Smooth muscle cell (in vitro differentiated cells): ENCODE results near the gene XPC. TPM values are rescaled to one million over a fixed set of nuclear protein-coding genes. Genes with fewer than 3 reads are reported as not detected.

Experiments used
- DNase-seq: peaks from one replicate; lab custom pipeline; 2025; ENCODE audit not compliant: unreplicated experiment; lab: John Stamatoyannopoulos, UW
- H2AFZ ChIP-seq: fragments of 200-600 bp; sonication (generic); 2 replicates; pipeline ENCODE4 v1.6.0; 2016; ENCODE audit warnings: antibody characterized with exemption, low read depth, mild to moderate bottlenecking
- H3F3A ChIP-seq: fragments of 200-600 bp; sonication (generic); 2 replicates; pipeline ENCODE4 v1.6.0; 2017; ENCODE audit warnings: antibody characterized with exemption, low read depth
- H3K27ac ChIP-seq: fragments of 200-600 bp; sonication (generic); 2 replicates; pipeline ENCODE4 v1.5.1; 2016; ENCODE audit warnings: low read depth, mild to moderate bottlenecking
- H3K27me3 ChIP-seq: fragments of 200-600 bp; sonication (generic); 2 replicates; pipeline ENCODE4 v1.6.1; 2016; ENCODE audit warnings: low read depth, mild to moderate bottlenecking
- H3K36me3 ChIP-seq: fragments of 200-600 bp; sonication (generic); 2 replicates; pipeline ENCODE4 v1.5.1; 2016; ENCODE audit warnings: low read depth
- H3K4me1 ChIP-seq: fragments of 200-600 bp; sonication (generic); 2 replicates; pipeline ENCODE4 v1.5.1; 2016; ENCODE audit warnings: low read depth
- H3K4me2 ChIP-seq: fragments of 200-600 bp; sonication (generic); 2 replicates; pipeline ENCODE4 v1.6.0; 2016; ENCODE audit warnings: mild to moderate bottlenecking
- H3K4me3 ChIP-seq: fragments of 200-600 bp; sonication (generic); 2 replicates; pipeline ENCODE4 v1.5.1; 2016; ENCODE audit warnings: mild to moderate bottlenecking
- H3K79me2 ChIP-seq: fragments of 200-600 bp; sonication (generic); 2 replicates; pipeline ENCODE4 v1.6.0; 2016; ENCODE audit warnings: low read depth, mild to moderate bottlenecking
- H3K9ac ChIP-seq: fragments of 200-600 bp; sonication (generic); 2 replicates; pipeline ENCODE4 v1.6.0; 2016; ENCODE audit warnings: low read depth
- H3K9me3 ChIP-seq: fragments of 200-600 bp; sonication (generic); replicated peaks from 2 replicates; pipeline ENCODE4 v1.5.1; 2016; ENCODE audit warnings: low read depth
- H4K20me1 ChIP-seq: fragments of 200-600 bp; sonication (generic); 2 replicates; pipeline ENCODE4 v1.6.0; 2016; ENCODE audit warnings: low read depth
- WGBS: methylation state at CpG from one replicate; pipeline ENCODE4 v1.1.7; 2016; ENCODE audit warnings: low lambda C conversion rate; 5-methylcytosine and 5-hydroxymethylcytosine counted together
- polyA plus RNA-seq: library from polyadenylated mRNA; unstranded; fragments of >200 nt; fragmentation: Nextera tagmentation; extraction: Ambion mirVana; gene quantifications from 2 replicates; pipeline ENCODE4 v1.2.1, GENCODE V29; 2016
- total RNA-seq: library from RNA; depleted of rRNA; stranded (reverse); fragments of >200 nt; gene quantifications from 2 replicates; pipeline ENCODE4 v1.2.3, GENCODE V29; 2014
- TF ChIP-seq, protein P1 (sequence below): fragments of 200-600 bp; sonication (generic); IDR thresholded peaks from 2 replicates; pipeline ENCODE4 v1.5.1; 2017; ENCODE audit warnings: borderline replicate concordance, mild to moderate bottlenecking, antibody characterized with exemption; ENCODE audit not compliant: insufficient read depth, poor library complexity, severe bottlenecking

The XPC gene
- total and polyA plus RNA-seq, 2 experiments from 2014 or later: 20.9 to 23.8 TPM

DNA sequence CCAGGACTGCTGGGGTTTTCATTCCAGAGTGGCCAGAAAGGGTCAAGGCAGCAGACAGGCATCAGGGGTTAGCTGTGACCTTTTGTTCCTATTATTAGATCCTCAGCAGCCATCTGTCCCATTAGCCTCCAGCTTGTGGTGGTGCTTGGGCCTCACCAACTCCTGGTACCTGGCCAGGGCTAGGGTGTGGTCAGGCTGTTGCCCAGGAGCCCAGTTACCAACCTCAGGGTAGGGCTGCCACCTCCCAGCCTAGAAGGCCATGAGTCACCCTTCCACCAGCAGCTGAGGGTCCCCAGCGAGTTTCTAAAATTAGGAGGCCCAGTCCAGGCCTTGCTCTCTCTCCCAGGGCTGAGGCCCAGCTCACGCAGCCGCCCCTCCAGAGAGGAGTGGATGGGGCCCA, 41.4 kb downstream of the XPC start:
- Histone ChIP-seq H3K36me3 (no peaks in the 10 kb centered on the region), H4K20me1 (no peaks in the 10 kb centered on the region), H3K27ac (no peak overlapping the region), H3K4me3 (no peak overlapping the region), H3K79me2 (no peaks in the 10 kb centered on the region), H3K27me3 (no peaks in the 10 kb centered on the region), H3K9ac (no peak overlapping the region), H2AFZ (no peak overlapping the region), H3F3A (peaks cover 4% of the 10 kb centered on the region), H3K9me3 (no peaks in the 10 kb centered on the region), H3K4me1 (no peaks in the 10 kb centered on the region), H3K4me2 (no peak overlapping the region)
- no peak for DNase-seq
- TF ChIP-seq, protein P1, sequence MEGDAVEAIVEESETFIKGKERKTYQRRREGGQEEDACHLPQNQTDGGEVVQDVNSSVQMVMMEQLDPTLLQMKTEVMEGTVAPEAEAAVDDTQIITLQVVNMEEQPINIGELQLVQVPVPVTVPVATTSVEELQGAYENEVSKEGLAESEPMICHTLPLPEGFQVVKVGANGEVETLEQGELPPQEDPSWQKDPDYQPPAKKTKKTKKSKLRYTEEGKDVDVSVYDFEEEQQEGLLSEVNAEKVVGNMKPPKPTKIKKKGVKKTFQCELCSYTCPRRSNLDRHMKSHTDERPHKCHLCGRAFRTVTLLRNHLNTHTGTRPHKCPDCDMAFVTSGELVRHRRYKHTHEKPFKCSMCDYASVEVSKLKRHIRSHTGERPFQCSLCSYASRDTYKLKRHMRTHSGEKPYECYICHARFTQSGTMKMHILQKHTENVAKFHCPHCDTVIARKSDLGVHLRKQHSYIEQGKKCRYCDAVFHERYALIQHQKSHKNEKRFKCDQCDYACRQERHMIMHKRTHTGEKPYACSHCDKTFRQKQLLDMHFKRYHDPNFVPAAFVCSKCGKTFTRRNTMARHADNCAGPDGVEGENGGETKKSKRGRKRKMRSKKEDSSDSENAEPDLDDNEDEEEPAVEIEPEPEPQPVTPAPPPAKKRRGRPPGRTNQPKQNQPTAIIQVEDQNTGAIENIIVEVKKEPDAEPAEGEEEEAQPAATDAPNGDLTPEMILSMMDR: no peak
- WGBS: 85% methylated on average over 3 of the region's 3 CpGs

DNA sequence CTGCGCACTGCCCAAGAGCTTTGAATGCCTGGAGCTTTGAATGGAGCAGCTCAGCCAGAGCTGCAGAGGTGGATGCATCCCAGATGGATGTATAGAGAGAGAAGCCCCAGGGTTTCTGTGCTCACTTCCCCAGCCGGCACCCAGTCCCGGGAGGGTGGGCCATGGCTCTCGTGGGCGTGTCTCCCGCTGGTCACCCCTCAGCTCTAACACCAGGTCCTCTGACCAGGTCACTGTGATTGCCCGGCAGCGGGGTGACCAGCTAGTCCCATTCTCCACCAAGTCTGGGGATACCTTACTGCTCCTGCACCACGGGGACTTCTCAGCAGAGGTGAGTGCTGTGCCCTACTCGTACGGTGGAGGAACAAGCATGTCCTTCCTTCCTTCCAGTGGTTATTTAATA, 42.8 kb downstream of the XPC start:
- Histone ChIP-seq H3K36me3 (no peaks in the 10 kb centered on the region), H3K9me3 (no peaks in the 10 kb centered on the region), H3K79me2 (no peaks in the 10 kb centered on the region), H3K4me2 (no peak overlapping the region), H3K27me3 (no peaks in the 10 kb centered on the region), H3K4me3 (no peak overlapping the region), H2AFZ (no peak overlapping the region), H3K9ac (no peak overlapping the region), H3K27ac (no peak overlapping the region), H4K20me1 (peaks cover 5% of the 10 kb centered on the region), H3F3A (no peaks in the 10 kb centered on the region), H3K4me1 (no peaks in the 10 kb centered on the region)
- TF ChIP-seq, protein P1: no peak
- no peak for DNase-seq
- 89% methylated on average over 11 of the region's 11 CpGs for WGBS

GRCh38 chr3:14134291-14134690, 44.1 kb downstream of the XPC start:
- Histone ChIP-seq H3K9ac (no peak overlapping the region), H3K27me3 (no peaks in the 10 kb centered on the region), H3K4me1 (no peaks in the 10 kb centered on the region), H3F3A (no peaks in the 10 kb centered on the region), H2AFZ (no peak overlapping the region), H3K9me3 (no peaks in the 10 kb centered on the region), H3K36me3 (no peaks in the 10 kb centered on the region), H3K4me2 (no peak overlapping the region), H3K27ac (no peak overlapping the region), H4K20me1 (peaks cover 18% of the 10 kb centered on the region), H3K79me2 (peaks cover 5% of the 10 kb centered on the region), H3K4me3 (no peak overlapping the region)
- TF ChIP-seq, protein P1: no peak
- DNase-seq: no peak
- 96% methylated on average over 6 of the region's 6 CpGs for WGBS

- Histone ChIP-seq H3K4me2 (no peak overlapping the region), H4K20me1 (peaks cover 21% of the 10 kb centered on the region), H3F3A (no peaks in the 10 kb centered on the region), H3K27me3 (no peaks in the 10 kb centered on the region), H3K4me1 (no peaks in the 10 kb centered on the region), H3K4me3 (no peak overlapping the region), H3K9me3 (no peaks in the 10 kb centered on the region), H2AFZ (no peak overlapping the region), H3K9ac (no peak overlapping the region), H3K36me3 (peaks cover under 1% of the 10 kb centered on the region), H3K79me2 (peaks cover 8% of the 10 kb centered on the region), H3K27ac (no peak overlapping the region)
- WGBS: over 99% methylated on average over 5 of the region's 5 CpGs
- TF ChIP-seq, protein P1: no peak
- DNase-seq: no peak
Observed at GRCh38 chr3:14133876-14134275, 44.5 kb downstream of the XPC start.
